Measurements from ENCODE around the gene TMEM9B.

Gene TMEM9B

GRCh38 chr11:8963569-8964323 is 496 bp downstream of the TMEM9B start:
- TF ChIP-seq CTCF (IDR thresholded peaks at IDR 0.05): no peak

- TF ChIP-seq CTCF (IDR thresholded peaks at IDR 0.05): no peak
Observed at GRCh38 chr11:8962841-8963240, 1.4 kb downstream of the TMEM9B start.

DNA sequence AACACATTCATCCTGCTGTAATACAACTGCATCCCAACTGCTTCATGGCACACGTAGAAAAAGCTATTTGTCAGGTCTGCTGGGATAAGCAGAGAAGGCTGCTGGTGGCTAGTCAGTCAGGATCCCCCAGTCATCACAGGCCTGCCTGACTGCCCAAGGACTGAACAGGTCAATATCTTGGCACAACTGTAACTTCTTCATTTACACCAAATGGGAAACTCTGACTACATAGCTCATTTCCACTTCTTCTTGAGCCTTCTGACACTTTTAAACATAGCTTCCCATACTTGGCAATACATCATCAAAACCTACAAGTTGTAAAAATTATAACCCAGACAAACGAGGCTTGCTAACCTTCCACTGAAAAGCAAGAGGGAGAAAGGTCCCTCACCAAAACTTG is 2.8 kb downstream of the TMEM9B start:
- no peak for TF ChIP-seq CTCF (IDR thresholded peaks at IDR 0.05)

DNA sequence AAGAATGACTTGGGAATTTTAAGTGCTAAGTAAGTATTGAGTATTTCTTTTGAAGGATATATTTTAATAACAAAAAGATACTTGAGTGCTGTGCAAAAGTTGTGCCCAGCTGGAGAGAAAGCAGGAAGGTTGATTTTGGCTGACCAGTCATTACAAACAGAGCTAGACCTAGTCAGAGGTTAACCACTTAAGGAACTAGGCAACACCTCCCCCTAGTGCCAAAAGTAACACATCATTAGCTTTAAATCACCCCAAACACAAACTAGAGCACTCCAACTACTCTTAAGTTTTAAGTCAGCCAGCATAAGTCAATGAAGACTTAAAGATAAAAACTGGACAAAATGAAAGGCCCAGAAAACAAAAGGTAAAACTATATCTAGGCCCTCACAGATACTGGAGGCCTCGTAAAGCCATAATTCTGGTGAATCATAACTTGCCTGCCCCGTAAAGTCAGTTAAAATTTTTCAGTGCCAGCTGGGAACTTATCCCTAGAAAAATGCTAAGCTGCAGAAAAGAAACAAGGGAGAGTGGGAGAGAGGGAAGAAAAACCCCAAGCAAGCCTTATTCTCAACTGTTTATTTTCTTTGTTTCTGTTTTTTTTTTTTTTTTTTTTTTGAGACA is 4.6 kb downstream of the TMEM9B start:
- peak; percentile 71 for TF ChIP-seq CTCF (IDR thresholded peaks at IDR 0.05)

DNA sequence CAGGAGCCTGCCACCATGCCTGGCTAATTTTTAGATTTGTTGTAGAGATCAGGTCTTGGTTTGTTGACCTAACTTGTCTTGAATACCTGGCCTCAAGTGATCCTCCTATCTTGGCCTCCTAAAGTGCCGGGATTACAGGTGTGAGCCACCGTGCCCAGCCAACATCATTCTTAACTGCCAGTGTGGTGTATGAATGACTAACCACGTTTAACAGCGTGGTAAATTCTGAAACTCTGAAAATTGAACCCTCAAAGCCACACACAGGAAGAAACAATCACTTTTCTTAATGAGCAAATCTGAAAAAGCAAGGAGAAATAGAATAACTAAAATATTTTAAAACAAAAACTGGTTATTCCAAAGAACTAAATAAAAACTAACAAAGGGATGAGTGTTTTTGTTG is 7.4 kb downstream of the TMEM9B start:
- no peak for TF ChIP-seq CTCF (IDR thresholded peaks at IDR 0.05)

DNA sequence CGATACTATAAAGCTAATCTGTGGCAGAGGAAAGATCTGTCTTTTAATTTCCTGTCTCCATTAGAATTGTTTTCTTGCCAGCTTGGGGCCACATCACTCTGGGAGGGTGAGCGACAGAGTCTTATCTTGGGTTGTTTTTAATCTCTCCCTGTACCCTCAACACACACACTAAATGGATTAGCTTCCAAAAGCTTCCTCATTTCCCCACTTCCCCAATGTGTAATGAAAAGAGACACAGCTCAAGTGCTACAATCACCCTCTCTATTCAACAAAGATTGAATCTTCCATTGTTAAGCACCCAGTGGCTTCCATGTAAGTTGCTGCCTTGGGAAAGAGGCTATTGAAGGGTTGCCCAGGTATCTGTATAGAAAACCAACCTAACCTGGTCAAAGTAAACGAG is 15.4 kb downstream of the TMEM9B start:
- no peak for TF ChIP-seq CTCF (IDR thresholded peaks at IDR 0.05)

DNA sequence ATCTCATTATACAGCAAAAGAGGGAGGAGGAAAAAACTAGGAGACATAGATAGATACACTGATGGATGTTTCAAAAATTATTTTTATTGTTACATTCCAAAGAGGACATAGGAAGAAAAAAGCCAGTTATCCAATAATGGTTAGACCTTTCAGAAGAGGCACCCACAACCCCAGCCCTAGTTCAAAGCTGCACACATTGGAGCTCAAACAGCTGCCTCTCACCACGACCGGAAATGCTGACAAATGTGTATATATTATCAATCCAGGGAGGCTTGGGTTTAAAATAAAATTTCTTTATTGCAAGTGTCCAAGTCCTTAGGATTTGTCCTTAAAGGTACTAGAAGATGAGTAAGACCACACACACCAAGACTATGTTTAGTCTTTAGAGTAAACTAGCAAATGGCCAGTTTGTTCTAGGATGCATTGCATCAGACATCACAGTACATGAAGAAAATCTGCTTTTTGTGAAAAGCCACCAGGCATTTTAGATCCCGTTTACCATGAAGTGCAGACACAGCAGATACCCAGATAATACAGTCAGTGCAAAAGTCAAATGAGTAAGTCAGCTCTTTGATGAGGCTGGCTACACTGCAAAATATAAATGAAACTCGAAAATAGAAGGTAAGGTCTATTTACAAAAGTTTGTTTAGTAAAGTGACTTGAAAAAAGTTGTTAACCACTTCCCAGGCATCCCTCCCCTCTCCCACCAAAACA is 16.9 kb downstream of the TMEM9B start:
- TF ChIP-seq CTCF (IDR thresholded peaks at IDR 0.05): no peak

Measured in LNCAP (cell line).